Spleen (tissue), 13 donors: ENCODE data around the gene MYPOP. TPM values are rescaled to one million over a fixed set of nuclear protein-coding genes. Genes with fewer than 3 reads are reported as not detected.

Experiments
- DNase-seq: peaks from one replicate; pipeline ENCODE4 v3.0.0-alpha.2; 2020
- H3K27ac ChIP-seq, 8 donors: fragments of 200-600 bp; sonication (generic) in 7 of 8; 1 replicate in 4 of 8; 2 replicates in 4 of 8; pipeline versions ENCODE4 v1.5.0 to v1.8.0; 2016 to 2021; ENCODE audit warnings: inconsistent platforms in 4 of 8, mild to moderate bottlenecking in 4 of 8, moderate library complexity in 1 of 8
- H3K27me3 ChIP-seq, 7 donors: fragments of 200-600 bp; sonication (generic) in 6 of 7; replicated peaks in 1 of 7; 1 replicate in 4 of 7; 2 replicates in 3 of 7; pipeline versions ENCODE4 v1.5.0 to v1.8.0; 2016 to 2021; ENCODE audit warnings: inconsistent platforms in 3 of 7, mild to moderate bottlenecking in 1 of 7
- H3K36me3 ChIP-seq, 6 donors: fragments of 200-600 bp; sonication (generic) in 5 of 6; 1 replicate in 4 of 6; 2 replicates in 2 of 6; pipeline versions ENCODE4 v1.5.0 to v1.8.0; 2016 to 2021; ENCODE audit warnings: inconsistent platforms in 2 of 6
- H3K4me1 ChIP-seq, 6 donors: fragments of 200-600 bp; sonication (generic) in 5 of 6; 1 replicate in 3 of 6; 2 replicates in 3 of 6; pipeline versions ENCODE4 v1.5.0 to v1.8.0; 2016 to 2021; ENCODE audit warnings: inconsistent platforms in 3 of 6
- H3K4me3 ChIP-seq, 8 donors: fragments of 200-600 bp; sonication (generic) in 7 of 8; 1 replicate in 4 of 8; 2 replicates in 4 of 8; pipeline versions ENCODE4 v1.5.0 to v1.8.0; 2016 to 2021; ENCODE audit warnings: inconsistent platforms in 4 of 8, mild to moderate bottlenecking in 4 of 8, moderate library complexity in 2 of 8
- H3K9me3 ChIP-seq, 8 donors: fragments of 200-600 bp; sonication (generic) in 7 of 8; 1 replicate in 4 of 8; 2 replicates in 4 of 8; pipeline versions ENCODE4 v1.5.0 to v1.8.0; 2016 to 2021; ENCODE audit warnings: inconsistent platforms in 4 of 8
- CTCF ChIP-seq, 11 experiments: fragments of 200-600 bp in 7 of 11; fragments of 450-650 bp in 4 of 11; sonication (generic) in 4 of 11; IDR thresholded peaks in 8 of 11; conservative IDR thresholded peaks in 3 of 11; 1 replicate in 7 of 11; 2 replicates in 4 of 11; pipeline versions ENCODE4 v1.4.0 to v1.8.0; 2016 to 2021; ENCODE audit warnings: antibody characterized with exemption in 11 of 11, inconsistent platforms in 4 of 11, mild to moderate bottlenecking in 1 of 11
- POLR2A ChIP-seq, 3 donors: fragments of 450-650 bp; IDR thresholded peaks; one replicate each; pipeline ENCODE4 v1.5.1; 2017; ENCODE audit warnings: antibody characterized with exemption in 3 of 3, mild to moderate bottlenecking in 1 of 3
- POLR2AphosphoS5 ChIP-seq, 3 donors: sonication (generic); formaldehyde crosslinking; IDR thresholded peaks; one replicate each; pipeline ENCODE4 v1.5.1; 2017; ENCODE audit warnings: antibody characterized with exemption in 3 of 3
- WGBS, 5 donors: extraction: QIAGEN DNeasy Blood & Tissue Kit in 3 of 5; methylation state at CpG; one replicate each; pipeline versions ENCODE4 v1.1.5 to v1.1.7; 2013 to 2018; 5-methylcytosine and 5-hydroxymethylcytosine counted together
- intact Hi-C: fragments of 100-400 bp; cut with DNase I; formaldehyde crosslinking; loops from one replicate; pipeline ENCODE4 v1.15.0; 2023; ENCODE audit warnings: low total_unique reads
- long read RNA-seq, 2 donors: transcript quantifications; one replicate each; lab custom pipeline, GENCODE V29; 2026
- polyA plus RNA-seq, 3 donors: library from polyadenylated mRNA; stranded (reverse); fragments of 200-250 nt; gene quantifications; one replicate each; pipeline ENCODE4 v1.2.1, GENCODE V29; 2013
- total RNA-seq, 7 donors: library from RNA; depleted of rRNA in 3 of 7; stranded (reverse); fragments of >200 nt in 3 of 7; fragmentation: NEBNext Ultra II Directional in 4 of 7; extraction: Animal tissue kit (Norgen Biotek cat#: 25700) in 4 of 7; gene quantifications; one replicate each; pipeline versions ENCODE4 v1.1.0 to v1.2.1, GENCODE V29; 2016 to 2021
- donor health status: healthy with polysubstance abuse.
- donor health status: DM: no; HTN: no; CAD: no; lungs with moderate emphysema.
- donor health status: DM: no; HTN: no; CAD: no.
- donor health status: Bipolar disorder and iron deficiency.
- donor health status: healthy.
- donor health status: DM: no; HTN: no; CAD: no.
- donor health status: DM: yes; HTN: yes; CAD: no.

Gene MYPOP
- total RNA-seq = 10 to 100 TPM in 4 of 7 donors, 1 to 10 TPM in 3; 5.8 to 13.2 (median 11.0) TPM
- 1 to 10 TPM; 5.1 to 9.6 (median 9.3) TPM for polyA plus RNA-seq
- long read RNA-seq, donor 1 = 0 reads
- long read RNA-seq, donor 2, partial matches to known transcripts = 0 of 2 reads
- long read RNA-seq, donor 2, other reads (novel, unspliced or antisense) = 0 of 2 reads

GRCh38 chr19:45901912-45902650 lies at the start of gene MYPOP:
Gene MYPOP (minus strand): TSS chr19:45902613. CDS start chr19:45901773, 840 bp downstream.
- TF ChIP-seq POLR2A (IDR thresholded peaks at IDR 0.05) (no peak), POLR2AphosphoS5 (IDR thresholded peaks at IDR 0.05) (no peak), CTCF (IDR thresholded peaks at IDR 0.05 in 8 of 11, conservative IDR thresholded peaks at IDR 0.05 in 3 of 11) (no peak)
- H3K9me3 ChIP-seq = no peaks in the 10 kb centered on the region
- H3K27ac ChIP-seq = peak within 1 kb of the TSS; percentile 61 to 92 (median 84)
- WGBS, 5 donors = 1 to 2% (median 1%) methylated on average over 34 to 47 of the region's 47 CpGs
- no peaks in the 10 kb centered on the region for H3K27me3 ChIP-seq
- H3K4me3 ChIP-seq = peak within 1 kb of the TSS; percentile 65 to 91 (median 72)
- intact Hi-C loops = no loop called here
- H3K4me1 ChIP-seq = peaks cover 18 to 56% (median 33%) of the 10 kb centered on the region in 6 donors
- DNase-seq = no peak
- peaks cover 0 to 38% (median 16%) of the 10 kb centered on the region in 6 donors for H3K36me3 ChIP-seq

GRCh38 chr19:45947926-45948325 lies 45.5 kb upstream of the MYPOP start:
- TF ChIP-seq POLR2AphosphoS5 (IDR thresholded peaks at IDR 0.05) (no peak), POLR2A (IDR thresholded peaks at IDR 0.05) (no peak), CTCF (IDR thresholded peaks at IDR 0.05 in 8 of 11, conservative IDR thresholded peaks at IDR 0.05 in 3 of 11) (no peak)
- Histone ChIP-seq H3K9me3 (peaks cover 0 to 2% (median 0%) of the 10 kb centered on the region in 8 donors), H3K4me1 (peaks cover 0 to 6% (median 5%) of the 10 kb centered on the region in 6 donors), H3K36me3 (no peaks in the 10 kb centered on the region), H3K4me3 (no peak overlapping the region), H3K27ac (no peak overlapping the region), H3K27me3 (peaks cover 0 to 59% (median 0%) of the 10 kb centered on the region in 7 donors)
- no peak for DNase-seq
- WGBS, 5 donors = 89 to 100% (median 94%) methylated on average over 1 of the region's 1 CpG
- intact Hi-C loops = no loop called here

GRCh38 chr19:45940515-45940805 lies 38.0 kb upstream of the MYPOP start:
- no peak for TF ChIP-seq POLR2A (IDR thresholded peaks at IDR 0.05)
- no peak for TF ChIP-seq CTCF (IDR thresholded peaks at IDR 0.05 in 8 of 11, conservative IDR thresholded peaks at IDR 0.05 in 3 of 11)
- TF ChIP-seq POLR2AphosphoS5 (IDR thresholded peaks at IDR 0.05) = no peak
- intact Hi-C loops = no loop called here
- Histone ChIP-seq H3K27me3 (peaks cover 0 to 57% (median 7%) of the 10 kb centered on the region in 7 donors), H3K27ac (no peak overlapping the region), H3K36me3 (peaks cover 0 to 4% (median 0%) of the 10 kb centered on the region in 6 donors), H3K9me3 (peaks cover 0 to 4% (median 0%) of the 10 kb centered on the region in 8 donors), H3K4me1 (no peaks in the 10 kb centered on the region), H3K4me3 (no peak overlapping the region)
- WGBS, 5 donors = 62 to 75% (median 72%) methylated on average over 21 to 32 of the region's 32 CpGs; no CpG with 5 or more reads in 1 of the 5 donors
- DNase-seq = peak; percentile 48
